ENCODE measurements around the gene WDR86.

GRCh38 chr7:151336027-151336708, 73.7 kb downstream of the WDR86 start:
- TF ChIP-seq, protein P1, sequence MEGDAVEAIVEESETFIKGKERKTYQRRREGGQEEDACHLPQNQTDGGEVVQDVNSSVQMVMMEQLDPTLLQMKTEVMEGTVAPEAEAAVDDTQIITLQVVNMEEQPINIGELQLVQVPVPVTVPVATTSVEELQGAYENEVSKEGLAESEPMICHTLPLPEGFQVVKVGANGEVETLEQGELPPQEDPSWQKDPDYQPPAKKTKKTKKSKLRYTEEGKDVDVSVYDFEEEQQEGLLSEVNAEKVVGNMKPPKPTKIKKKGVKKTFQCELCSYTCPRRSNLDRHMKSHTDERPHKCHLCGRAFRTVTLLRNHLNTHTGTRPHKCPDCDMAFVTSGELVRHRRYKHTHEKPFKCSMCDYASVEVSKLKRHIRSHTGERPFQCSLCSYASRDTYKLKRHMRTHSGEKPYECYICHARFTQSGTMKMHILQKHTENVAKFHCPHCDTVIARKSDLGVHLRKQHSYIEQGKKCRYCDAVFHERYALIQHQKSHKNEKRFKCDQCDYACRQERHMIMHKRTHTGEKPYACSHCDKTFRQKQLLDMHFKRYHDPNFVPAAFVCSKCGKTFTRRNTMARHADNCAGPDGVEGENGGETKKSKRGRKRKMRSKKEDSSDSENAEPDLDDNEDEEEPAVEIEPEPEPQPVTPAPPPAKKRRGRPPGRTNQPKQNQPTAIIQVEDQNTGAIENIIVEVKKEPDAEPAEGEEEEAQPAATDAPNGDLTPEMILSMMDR (conservative IDR thresholded peaks at IDR 0.05; ENCODE audit: low read depth, low read length) = no peak
- TF ChIP-seq MAZ (IDR thresholded peaks at IDR 0.05; ENCODE audit: borderline replicate concordance, low read depth, low read length) (no peak), CEBPB (IDR thresholded peaks at IDR 0.05; ENCODE audit: low read depth, low read length) (no peak), POLR2A (IDR thresholded peaks at IDR 0.05; ENCODE audit: low read depth, low read length) (no peak), RFX5 (IDR thresholded peaks at IDR 0.05; ENCODE audit: low read depth, low read length) (no peak), MXI1 (IDR thresholded peaks at IDR 0.05; ENCODE audit: borderline replicate concordance, low read depth, low read length) (no peak), FOS (IDR thresholded peaks at IDR 0.05; ENCODE audit: low read depth, low read length) (no peak), MAFK (IDR thresholded peaks at IDR 0.05; ENCODE audit: low read depth, low read length) (no peak), SMC3 (IDR thresholded peaks at IDR 0.05; ENCODE audit: low read depth, low read length) (no peak), RAD21 (IDR thresholded peaks at IDR 0.05; ENCODE audit: low read length) (no peak), RCOR1 (IDR thresholded peaks at IDR 0.05; ENCODE audit: insufficient replicate concordance, low read length) (no peak)
